Adrenal gland (tissue), 12 donors: ENCODE results near the gene MRRF. TPM values are rescaled to one million over a fixed set of nuclear protein-coding genes. Genes with fewer than 3 reads are reported as not detected.

Source experiments
- DNase-seq, 7 donors: peaks; one replicate each; pipeline ENCODE4 v3.0.0-alpha.2; 2019 to 2020
- H3K27ac ChIP-seq, 5 donors: fragments of 200-600 bp; sonication (generic) in 4 of 5; 1 replicate in 3 of 5; 2 replicates in 2 of 5; pipeline versions ENCODE4 v1.5.1 to v1.8.0; 2016 to 2020; ENCODE audit warnings: mild to moderate bottlenecking in 1 of 5
- H3K27me3 ChIP-seq: fragments of 200-600 bp; 2 replicates; pipeline ENCODE4 v1.8.0; 2021
- H3K36me3 ChIP-seq, 2 donors: fragments of 200-600 bp; replicated peaks in 1 of 2; 1 replicate in 1 of 2; 2 replicates in 1 of 2; pipeline versions ENCODE4 v1.5.1 to v1.8.0; 2018 to 2022
- H3K4me1 ChIP-seq, 2 donors: fragments of 200-600 bp; replicated peaks in 1 of 2; 1 replicate in 1 of 2; 2 replicates in 1 of 2; pipeline versions ENCODE4 v1.5.1 to v1.8.0; 2018 to 2021
- H3K4me3 ChIP-seq, 4 donors: fragments of 200-600 bp; sonication (generic) in 3 of 4; one replicate each; pipeline ENCODE4 v1.5.1; 2016 to 2018
- H3K9me3 ChIP-seq, 3 donors: fragments of 200-600 bp; sonication (generic) in 1 of 3; replicated peaks in 1 of 3; 1 replicate in 2 of 3; 2 replicates in 1 of 3; pipeline versions ENCODE4 v1.5.1 to v1.8.0; 2016 to 2021
- POLR2A ChIP-seq, 2 donors: fragments of 450-650 bp; IDR thresholded peaks; one replicate each; pipeline ENCODE4 v1.6.1; 2017; ENCODE audit warnings: antibody characterized with exemption in 2 of 2, mild to moderate bottlenecking in 2 of 2, moderate library complexity in 1 of 2
- WGBS, 4 donors: extraction: QIAGEN DNeasy Blood & Tissue Kit in 2 of 4; methylation state at CpG; one replicate each; pipeline versions ENCODE4 v1.1.5 to v1.1.7; 2013 to 2017; 5-methylcytosine and 5-hydroxymethylcytosine counted together
- intact Hi-C, 2 donors: fragments of 100-400 bp; cut with DNase I; formaldehyde crosslinking; loops; one replicate each; pipeline versions ENCODE4 v1.14.1 to v1.15.0; 2022 to 2023
- polyA plus RNA-seq, 3 donors: library from polyadenylated mRNA; stranded (reverse); fragments of 200-250 nt in 2 of 3; fragments of 350-450 nt in 1 of 3; fragmentation: Illumina TruSeq in 1 of 3; extraction: RNeasy Lipid Tissue Mini Kit (QIAGEN cat#74804) in 1 of 3; gene quantifications; one replicate each; pipeline ENCODE4 v1.2.3, GENCODE V29; 2013 to 2014
- total RNA-seq, 9 donors: library from RNA; depleted of rRNA in 4 of 9; stranded (reverse); fragments of >200 nt in 4 of 9; fragments of 120-200 nt in 1 of 9; fragmentation: NEBNext Ultra II Directional in 1 of 9; extraction: Animal tissue kit (Norgen Biotek cat#: 25700) in 1 of 9; gene quantifications; one replicate each; pipeline versions ENCODE4 v1.1.0 to v1.2.4, GENCODE V29; 2013 to 2023
- TF ChIP-seq, protein P1 (sequence below), 6 experiments: fragments of 450-650 bp in 4 of 6; fragments of 200-600 bp in 2 of 6; sonication (generic) in 1 of 6; IDR thresholded peaks; 1 replicate in 5 of 6; 2 replicates in 1 of 6; pipeline versions ENCODE4 v1.5.1 to v1.8.0; 2016 to 2021; ENCODE audit warnings: antibody characterized with exemption in 6 of 6, mild to moderate bottlenecking in 2 of 6, moderate library complexity in 1 of 6
- donor health status: healthy with polysubstance abuse.
- donor health status: Bipolar disorder and iron deficiency.
- donor health status: DM: yes; HTN: yes; CAD: no.
- donor health status: DM: no; HTN: no; CAD: no.
- donor health status: DM: no; HTN: no; CAD: no.
- donor health status: DM: yes; HTN: yes; CAD: no.

The MRRF gene
- total and polyA plus RNA-seq, 12 donors: 24.9 to 66.3 (median 35.5) TPM

DNA sequence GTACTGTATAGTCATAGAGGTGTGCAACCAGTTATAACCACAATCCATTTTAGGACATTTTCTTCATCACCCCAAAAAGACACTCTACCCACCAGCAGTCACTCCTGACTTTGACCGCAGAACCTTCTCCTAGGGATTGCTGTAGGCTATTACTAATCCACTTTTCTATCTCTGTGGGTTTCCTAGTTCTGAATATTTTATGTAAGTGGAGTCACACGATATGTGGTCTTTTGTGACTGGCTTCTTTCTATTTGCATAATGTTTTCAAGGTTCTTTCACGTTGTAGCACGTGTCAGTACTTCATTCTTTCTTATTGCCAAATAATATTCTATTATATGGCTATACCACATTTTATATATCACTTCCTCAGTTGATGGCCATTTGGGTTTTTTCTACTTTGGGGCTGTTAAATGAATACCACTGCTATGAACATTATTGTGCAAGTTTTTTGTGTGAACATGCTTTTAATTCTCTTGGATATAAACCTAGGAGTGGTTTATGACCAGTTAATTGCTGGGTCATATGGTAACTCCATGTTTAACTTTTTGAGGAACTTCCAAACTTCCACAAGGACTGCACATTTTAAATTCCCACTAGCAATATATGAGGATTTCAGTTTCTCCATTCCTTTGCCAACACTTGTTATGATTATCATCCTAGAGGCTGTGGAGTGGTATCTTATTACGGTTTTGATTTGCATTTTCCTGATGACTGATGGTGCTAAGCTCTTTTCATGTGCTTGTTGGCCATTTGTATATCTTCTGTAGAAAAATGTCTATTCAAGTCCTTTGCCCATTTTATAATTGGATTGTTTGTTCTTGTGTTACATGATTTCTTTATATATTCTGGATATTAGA, 37.8 kb downstream of the MRRF start:
- no peaks in the 10 kb centered on the region for H3K9me3 ChIP-seq
- no peak for TF ChIP-seq POLR2A (IDR thresholded peaks at IDR 0.05)
- H3K27ac ChIP-seq: no peak overlapping the region
- DNase-seq: no peak
- peaks cover 4 to 7% of the 10 kb centered on the region in 2 donors for H3K4me1 ChIP-seq
- intact Hi-C loops: no loop called here
- H3K36me3 ChIP-seq: no peaks in the 10 kb centered on the region
- no peaks in the 10 kb centered on the region for H3K27me3 ChIP-seq
- WGBS, 4 donors: 90 to 94% (median 93%) methylated on average over 5 of the region's 5 CpGs
- H3K4me3 ChIP-seq: no peak overlapping the region

DNA sequence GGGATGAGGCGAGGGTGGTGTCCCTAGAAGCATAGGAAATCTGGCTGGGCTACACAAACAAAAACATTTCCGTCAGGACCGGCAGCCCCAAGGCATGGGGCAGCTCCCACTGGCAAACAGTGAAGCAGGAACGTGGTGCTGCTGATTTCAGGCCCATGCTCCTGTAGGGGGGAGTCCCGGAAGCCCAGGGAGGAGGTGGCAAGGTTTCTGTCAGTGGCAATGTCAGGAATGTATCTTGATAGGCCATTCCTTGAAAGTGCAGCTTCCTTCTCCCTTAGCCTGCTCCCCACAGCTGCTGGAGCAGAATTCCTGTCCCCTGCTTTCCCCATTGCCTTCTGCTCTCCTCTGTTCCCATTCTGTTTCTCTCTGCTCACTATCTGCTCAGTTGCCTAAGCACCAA, 42.4 kb downstream of the MRRF start:
- intact Hi-C loops: no loop called here
- Histone ChIP-seq H3K36me3 (no peaks in the 10 kb centered on the region), H3K27me3 (no peaks in the 10 kb centered on the region), H3K4me3 (no peak overlapping the region), H3K4me1 (peaks cover 4 to 7% of the 10 kb centered on the region in 2 donors), H3K9me3 (no peaks in the 10 kb centered on the region), H3K27ac (peak overlapping the region in 1 of 5 donors; percentile 35)
- DNase-seq: peak in 2 of 7 donors; percentile 39 to 59
- TF ChIP-seq, protein P1, sequence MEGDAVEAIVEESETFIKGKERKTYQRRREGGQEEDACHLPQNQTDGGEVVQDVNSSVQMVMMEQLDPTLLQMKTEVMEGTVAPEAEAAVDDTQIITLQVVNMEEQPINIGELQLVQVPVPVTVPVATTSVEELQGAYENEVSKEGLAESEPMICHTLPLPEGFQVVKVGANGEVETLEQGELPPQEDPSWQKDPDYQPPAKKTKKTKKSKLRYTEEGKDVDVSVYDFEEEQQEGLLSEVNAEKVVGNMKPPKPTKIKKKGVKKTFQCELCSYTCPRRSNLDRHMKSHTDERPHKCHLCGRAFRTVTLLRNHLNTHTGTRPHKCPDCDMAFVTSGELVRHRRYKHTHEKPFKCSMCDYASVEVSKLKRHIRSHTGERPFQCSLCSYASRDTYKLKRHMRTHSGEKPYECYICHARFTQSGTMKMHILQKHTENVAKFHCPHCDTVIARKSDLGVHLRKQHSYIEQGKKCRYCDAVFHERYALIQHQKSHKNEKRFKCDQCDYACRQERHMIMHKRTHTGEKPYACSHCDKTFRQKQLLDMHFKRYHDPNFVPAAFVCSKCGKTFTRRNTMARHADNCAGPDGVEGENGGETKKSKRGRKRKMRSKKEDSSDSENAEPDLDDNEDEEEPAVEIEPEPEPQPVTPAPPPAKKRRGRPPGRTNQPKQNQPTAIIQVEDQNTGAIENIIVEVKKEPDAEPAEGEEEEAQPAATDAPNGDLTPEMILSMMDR (IDR thresholded peaks at IDR 0.05): no peak
- TF ChIP-seq POLR2A (IDR thresholded peaks at IDR 0.05): no peak
- 78 to 88% (median 81%) methylated on average over 5 of the region's 5 CpGs for WGBS, 4 donors

DNA sequence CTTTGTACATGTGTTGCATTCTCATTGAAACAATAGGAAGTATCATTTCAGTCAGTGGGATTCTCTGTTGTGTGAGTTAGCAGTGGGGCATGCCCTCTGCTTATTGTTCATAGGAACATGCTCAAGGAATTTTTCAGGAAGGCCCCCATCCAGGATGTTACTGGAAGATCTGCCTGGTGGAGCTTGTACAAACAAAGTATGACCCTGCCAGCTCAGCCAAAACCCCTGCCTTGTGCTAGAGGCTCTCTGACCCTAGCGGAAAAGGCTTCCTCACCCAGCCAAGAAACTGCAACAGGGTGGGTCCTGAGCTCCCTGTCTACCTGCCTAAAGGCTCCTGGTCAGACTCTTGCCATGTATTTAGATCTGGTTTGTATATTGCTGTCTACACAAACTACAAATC, 43.2 kb downstream of the MRRF start:
- H3K27ac ChIP-seq: peak overlapping the region in 1 of 5 donors; percentile 35
- intact Hi-C loops: no loop called here
- H3K4me3 ChIP-seq: no peak overlapping the region
- H3K27me3 ChIP-seq: no peaks in the 10 kb centered on the region
- no peak for TF ChIP-seq POLR2A (IDR thresholded peaks at IDR 0.05)
- TF ChIP-seq, protein P1 (IDR thresholded peaks at IDR 0.05): no peak
- H3K4me1 ChIP-seq: peaks cover 4 to 7% of the 10 kb centered on the region in 2 donors
- DNase-seq: peak in 5 of 7 donors; percentile 34 to 73 (median 47)
- no peaks in the 10 kb centered on the region for H3K9me3 ChIP-seq
- 64 to 88% (median 82%) methylated on average over 1 of the region's 1 CpG for WGBS, 4 donors
- H3K36me3 ChIP-seq: peaks cover 0 to 5% of the 10 kb centered on the region in 2 donors

DNA sequence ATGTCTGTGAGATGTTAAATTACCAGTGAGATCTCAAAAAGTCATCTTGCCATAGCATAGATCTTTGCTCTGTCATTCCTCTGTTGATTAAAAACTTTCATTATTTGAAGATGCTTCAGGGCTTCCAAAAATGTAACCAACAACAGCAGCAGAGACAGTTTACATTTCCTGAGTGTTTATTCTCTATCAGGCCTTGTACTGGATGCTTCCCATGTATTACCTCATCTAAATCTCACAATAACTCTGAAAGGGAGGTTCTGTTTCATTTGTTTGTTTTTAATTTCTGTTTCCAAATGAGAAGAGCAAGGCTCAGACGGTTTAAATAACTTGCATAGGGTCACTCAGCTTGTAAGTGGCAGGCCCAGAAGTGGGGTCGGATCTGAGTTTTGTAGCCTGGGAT, 45.2 kb downstream of the MRRF start:
- Histone ChIP-seq H3K36me3 (peaks cover 0 to 20% of the 10 kb centered on the region in 2 donors), H3K27ac (no peak overlapping the region), H3K4me1 (no peaks in the 10 kb centered on the region), H3K27me3 (no peaks in the 10 kb centered on the region), H3K9me3 (no peaks in the 10 kb centered on the region), H3K4me3 (no peak overlapping the region)
- TF ChIP-seq POLR2A (IDR thresholded peaks at IDR 0.05): no peak
- TF ChIP-seq, protein P1 (IDR thresholded peaks at IDR 0.05): no peak
- 76 to 92% (median 89%) methylated on average over 2 of the region's 2 CpGs for WGBS, 4 donors
- DNase-seq: no peak
- intact Hi-C loops: no loop called here

DNA sequence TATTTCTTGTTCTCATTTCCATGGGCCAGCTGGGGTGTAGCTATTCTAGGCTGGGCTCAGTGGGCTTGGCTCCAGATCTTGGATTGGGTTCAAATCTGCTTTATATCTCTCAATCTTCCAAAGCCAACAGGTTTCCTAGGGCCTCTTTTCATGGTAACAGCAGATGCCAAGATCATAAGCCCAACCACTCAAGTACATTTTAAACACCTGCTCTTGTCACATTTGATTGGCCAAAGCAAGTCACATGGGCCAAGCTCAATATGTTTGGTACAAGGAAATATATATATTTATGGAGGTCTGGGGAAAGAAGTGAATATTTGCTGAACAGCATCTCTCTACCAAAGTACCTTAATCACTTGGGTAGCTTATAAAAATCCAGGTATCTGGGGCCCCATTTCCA, 49.5 kb downstream of the MRRF start:
- H3K27ac ChIP-seq: no peak overlapping the region
- no peak overlapping the region for H3K4me3 ChIP-seq
- no peaks in the 10 kb centered on the region for H3K27me3 ChIP-seq
- intact Hi-C loops: no loop called here
- peaks cover 0 to 26% of the 10 kb centered on the region in 2 donors for H3K36me3 ChIP-seq
- no peak for DNase-seq
- H3K4me1 ChIP-seq: no peaks in the 10 kb centered on the region
- TF ChIP-seq POLR2A (IDR thresholded peaks at IDR 0.05): no peak
- TF ChIP-seq, protein P1 (IDR thresholded peaks at IDR 0.05): no peak
- H3K9me3 ChIP-seq: no peaks in the 10 kb centered on the region
